Measurements from ENCODE around the gene PIGC. TPM values are rescaled to one million over a fixed set of nuclear protein-coding genes. Genes with fewer than 3 reads are reported as not detected.

The PIGC gene
- total and polyA plus RNA-seq, 12 donors, result 19.7 to 33.6 (median 25.2) TPM

DNA sequence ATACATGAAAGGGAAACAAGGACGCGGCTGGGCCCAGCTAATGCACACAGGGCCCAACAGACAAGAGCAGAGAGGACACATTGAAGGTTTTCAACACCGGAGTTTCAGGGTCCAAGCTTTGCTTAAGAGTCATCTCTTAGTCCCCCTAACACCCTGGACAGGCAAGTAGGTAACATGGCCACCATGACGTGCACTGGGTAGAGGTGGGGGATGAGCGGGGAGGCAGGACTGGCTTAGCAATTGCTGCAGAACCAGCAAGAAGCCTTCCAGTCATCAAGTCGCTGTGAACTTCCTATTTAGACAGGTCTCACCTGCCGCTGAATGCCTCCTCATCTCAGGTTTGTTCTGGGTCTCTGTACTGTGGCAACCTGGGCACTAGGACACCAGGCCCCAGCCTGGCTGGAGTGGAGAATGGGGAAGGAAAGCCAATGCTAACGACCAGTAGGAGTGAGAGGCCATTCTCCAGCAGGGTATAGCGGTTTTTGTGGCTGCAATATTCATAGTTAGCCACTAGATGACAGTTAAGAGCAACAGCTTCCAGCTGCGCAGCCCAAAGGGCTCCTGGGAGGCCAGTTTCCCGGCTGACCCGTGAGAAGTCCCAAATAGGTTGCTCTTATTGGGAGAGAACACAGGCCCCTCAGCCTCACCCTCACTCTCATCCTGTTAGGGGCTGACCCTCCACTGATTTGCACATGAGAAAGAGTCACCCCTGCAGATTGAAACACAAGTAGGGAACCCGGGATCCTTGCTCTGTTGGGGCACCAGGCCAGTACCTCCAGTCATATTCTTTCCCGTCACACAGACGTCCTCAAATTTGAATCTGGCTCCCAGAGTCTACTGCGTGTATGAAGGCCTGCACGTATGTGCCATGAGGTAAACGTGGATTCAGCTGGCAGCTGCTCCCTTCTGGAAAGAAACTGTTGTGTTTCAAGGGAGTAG lies 6.0 kb upstream of the PIGC start:
- peak overlapping the region in 3 of 5 donors; percentile 12 to 56 (median 40) for H3K27ac ChIP-seq
- H3K27me3 ChIP-seq, result no peaks in the 10 kb centered on the region
- peak in 6 of 7 donors; percentile 51 to 77 (median 60) for DNase-seq
- H3K9me3 ChIP-seq (replicated peaks in 1 of 3), result no peaks in the 10 kb centered on the region
- TF ChIP-seq POLR2A (IDR thresholded peaks at IDR 0.05), result no peak
- TF ChIP-seq, protein P1, sequence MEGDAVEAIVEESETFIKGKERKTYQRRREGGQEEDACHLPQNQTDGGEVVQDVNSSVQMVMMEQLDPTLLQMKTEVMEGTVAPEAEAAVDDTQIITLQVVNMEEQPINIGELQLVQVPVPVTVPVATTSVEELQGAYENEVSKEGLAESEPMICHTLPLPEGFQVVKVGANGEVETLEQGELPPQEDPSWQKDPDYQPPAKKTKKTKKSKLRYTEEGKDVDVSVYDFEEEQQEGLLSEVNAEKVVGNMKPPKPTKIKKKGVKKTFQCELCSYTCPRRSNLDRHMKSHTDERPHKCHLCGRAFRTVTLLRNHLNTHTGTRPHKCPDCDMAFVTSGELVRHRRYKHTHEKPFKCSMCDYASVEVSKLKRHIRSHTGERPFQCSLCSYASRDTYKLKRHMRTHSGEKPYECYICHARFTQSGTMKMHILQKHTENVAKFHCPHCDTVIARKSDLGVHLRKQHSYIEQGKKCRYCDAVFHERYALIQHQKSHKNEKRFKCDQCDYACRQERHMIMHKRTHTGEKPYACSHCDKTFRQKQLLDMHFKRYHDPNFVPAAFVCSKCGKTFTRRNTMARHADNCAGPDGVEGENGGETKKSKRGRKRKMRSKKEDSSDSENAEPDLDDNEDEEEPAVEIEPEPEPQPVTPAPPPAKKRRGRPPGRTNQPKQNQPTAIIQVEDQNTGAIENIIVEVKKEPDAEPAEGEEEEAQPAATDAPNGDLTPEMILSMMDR (IDR thresholded peaks at IDR 0.05), result peak; percentile 75 to 94 (median 88)
- peaks cover 17 to 42% of the 10 kb centered on the region in 2 donors for H3K4me1 ChIP-seq (replicated peaks in 1 of 2)
- H3K4me3 ChIP-seq, result no peak overlapping the region
- 58 to 64% (median 62%) methylated on average over 15 to 18 of the region's 18 CpGs for WGBS, 4 donors
- no peaks in the 10 kb centered on the region for H3K36me3 ChIP-seq (replicated peaks in 1 of 2)
- intact Hi-C loops (cut with DNase I), result loop anchor here (5.0 to 10.0 kb wide), 2 partner anchors 75 to 267 kb away; no protein-coding TSS in a partner anchor

DNA sequence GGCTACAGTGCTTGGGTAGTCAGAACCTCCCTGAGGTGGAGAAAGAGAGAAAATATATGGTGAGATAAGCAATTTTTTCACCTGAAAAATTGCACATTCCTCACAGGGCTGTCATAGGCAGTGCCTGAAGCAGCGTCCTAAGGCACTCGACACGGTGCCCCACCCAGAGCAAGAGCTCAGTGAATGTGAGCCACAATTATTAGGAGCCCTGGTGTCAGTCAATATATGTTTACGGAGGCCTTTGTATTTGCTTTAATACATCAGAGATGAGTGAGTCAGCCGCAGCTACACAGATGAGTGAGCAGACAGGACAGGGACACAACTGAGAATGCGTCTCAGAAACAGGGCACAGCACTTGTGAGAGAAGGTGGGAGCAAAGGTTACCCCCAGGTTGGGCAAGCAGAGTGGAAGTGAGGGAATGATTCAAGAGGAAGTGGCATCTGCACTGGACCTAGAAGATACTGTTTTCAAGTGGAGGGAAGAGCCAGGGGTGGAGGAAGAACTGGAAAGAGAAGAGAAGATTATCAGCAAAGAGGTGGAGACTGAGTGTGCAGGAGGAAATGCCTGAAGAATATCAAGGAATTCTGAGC lies 5.2 kb upstream of the PIGC start:
- H3K4me3 ChIP-seq, result no peak overlapping the region
- no peak for DNase-seq
- peaks cover 17 to 42% of the 10 kb centered on the region in 2 donors for H3K4me1 ChIP-seq (replicated peaks in 1 of 2)
- 73 to 91% (median 85%) methylated on average over 6 of the region's 6 CpGs for WGBS, 4 donors
- no peaks in the 10 kb centered on the region for H3K36me3 ChIP-seq (replicated peaks in 1 of 2)
- intact Hi-C loops (cut with DNase I), result loop anchor here (5.0 to 10.0 kb wide), 2 partner anchors 76 to 268 kb away; no protein-coding TSS in a partner anchor
- H3K9me3 ChIP-seq (replicated peaks in 1 of 3), result no peaks in the 10 kb centered on the region
- no peak for TF ChIP-seq POLR2A (IDR thresholded peaks at IDR 0.05)
- TF ChIP-seq, protein P1 (IDR thresholded peaks at IDR 0.05), result no peak
- no peaks in the 10 kb centered on the region for H3K27me3 ChIP-seq
- H3K27ac ChIP-seq, result no peak overlapping the region

DNA sequence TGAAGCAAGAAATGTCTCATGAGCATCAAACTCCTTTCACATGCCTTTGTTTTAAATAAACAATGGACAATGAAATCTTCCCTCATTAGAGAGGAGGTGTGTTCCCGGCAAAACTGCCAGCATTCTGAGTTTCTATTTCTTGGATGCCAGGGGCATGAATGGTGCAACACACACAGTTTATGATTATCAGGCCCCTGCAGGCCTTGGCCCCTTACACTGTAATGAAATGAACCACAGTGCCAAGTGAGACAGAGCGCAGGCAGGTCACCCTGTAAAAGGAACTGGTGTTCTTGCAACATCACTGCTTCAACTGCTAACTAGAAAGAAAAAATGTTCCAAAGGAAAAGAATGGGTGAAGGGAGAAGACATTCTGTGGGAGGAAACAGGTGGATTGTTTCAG lies 3.8 kb upstream of the PIGC start:
- Histone ChIP-seq H3K4me3 (no peak overlapping the region), H3K27me3 (no peaks in the 10 kb centered on the region), H3K27ac (no peak overlapping the region), H3K9me3 (replicated peaks in 1 of 3) (no peaks in the 10 kb centered on the region), H3K4me1 (replicated peaks in 1 of 2) (peaks cover 12 to 37% of the 10 kb centered on the region in 2 donors), H3K36me3 (replicated peaks in 1 of 2) (no peaks in the 10 kb centered on the region)
- TF ChIP-seq POLR2A (IDR thresholded peaks at IDR 0.05), result no peak
- TF ChIP-seq, protein P1 (IDR thresholded peaks at IDR 0.05), result no peak
- intact Hi-C loops (cut with DNase I), result loop anchor here (5.0 to 10.0 kb wide), 2 partner anchors 77 to 270 kb away; no protein-coding TSS in a partner anchor
- DNase-seq, result peak in 6 of 7 donors; percentile 28 to 77 (median 57)
- 49 to 60% (median 57%) methylated on average over 2 of the region's 2 CpGs for WGBS, 4 donors

DNA sequence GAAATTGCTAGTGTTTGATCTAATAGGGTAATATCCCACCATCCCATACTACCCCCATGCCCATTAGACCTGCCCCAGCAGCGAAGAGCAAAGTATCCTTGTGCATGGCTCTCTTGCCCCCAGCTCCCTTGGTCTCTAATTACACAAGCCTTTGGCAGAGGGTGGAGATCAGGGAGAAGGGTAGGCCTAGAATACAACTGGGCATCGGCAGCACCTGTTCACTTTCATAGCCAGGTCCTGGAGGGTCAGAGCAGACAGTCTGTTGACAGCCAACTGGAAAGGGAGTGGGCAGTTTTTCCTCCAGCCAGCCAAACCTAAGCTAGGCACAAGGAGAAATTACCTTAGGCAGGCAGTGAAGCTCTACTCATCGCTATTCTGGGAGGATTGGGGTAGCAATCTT lies 2.7 kb upstream of the PIGC start:
- peaks cover 12 to 36% of the 10 kb centered on the region in 2 donors for H3K4me1 ChIP-seq (replicated peaks in 1 of 2)
- no peaks in the 10 kb centered on the region for H3K27me3 ChIP-seq
- no peaks in the 10 kb centered on the region for H3K9me3 ChIP-seq (replicated peaks in 1 of 3)
- WGBS, 4 donors, result 83 to 92% (median 88%) methylated on average over 3 of the region's 3 CpGs
- no peaks in the 10 kb centered on the region for H3K36me3 ChIP-seq (replicated peaks in 1 of 2)
- H3K27ac ChIP-seq, result no peak overlapping the region
- DNase-seq, result no peak
- intact Hi-C loops (cut with DNase I), result loop anchor here (5.0 to 10.0 kb wide), 2 partner anchors 78 to 271 kb away; no protein-coding TSS in a partner anchor
- TF ChIP-seq POLR2A (IDR thresholded peaks at IDR 0.05), result no peak
- TF ChIP-seq, protein P1 (IDR thresholded peaks at IDR 0.05), result no peak
- H3K4me3 ChIP-seq, result no peak overlapping the region

Data from adrenal gland (tissue), 12 donors.